Stimulated activated CD4-positive, alpha-beta T cell treated with anti-CD3 and anti-CD28 coated beads, Interleukin-15, amount 100 ng/mL, for 48 hours (primary cell): Measurements from ENCODE around the gene SUB1.
"Not testable (repeated sequence)": the region's sequence is repeated elsewhere in the genome, so short reads cannot be mapped to it uniquely, and the experiment has no call there.

ENCODE experiments used
- DNase-seq, 2 donors: peaks; one replicate each; pipeline ENCODE4 v3.0.0-alpha.2; 2020; ENCODE audit warnings: low read depth in 2 of 2

SUB1 gene

GRCh38 chr5:32565145-32565544 is 20.2 kb upstream of the SUB1 start:
- DNase-seq: no peak

- DNase-seq: no peak
These were observed 18.8 kb upstream of the SUB1 start for GRCh38 chr5:32566319-32567111.

DNA sequence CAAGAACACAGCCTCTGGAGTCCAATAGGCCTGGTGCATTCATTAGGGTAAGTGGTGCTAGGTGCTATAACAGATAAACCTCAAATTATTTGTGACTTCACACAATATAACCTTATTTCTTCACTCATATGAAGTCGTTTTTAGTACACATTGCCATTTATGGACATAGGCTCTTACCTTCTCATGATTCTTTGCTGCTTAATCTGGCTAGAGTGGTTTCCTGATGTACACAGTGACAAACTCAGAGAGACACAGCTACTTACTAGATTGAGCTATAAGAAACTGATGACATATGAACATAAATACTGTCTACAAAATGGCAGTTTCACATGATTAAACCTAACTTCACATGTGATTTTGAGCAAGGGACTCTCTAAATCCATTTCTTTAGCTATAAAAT is 14.2 kb upstream of the SUB1 start:
- DNase-seq: no peak

- DNase-seq: no peak
These were observed 12.4 kb upstream of the SUB1 start for GRCh38 chr5:32572778-32573480.

DNA sequence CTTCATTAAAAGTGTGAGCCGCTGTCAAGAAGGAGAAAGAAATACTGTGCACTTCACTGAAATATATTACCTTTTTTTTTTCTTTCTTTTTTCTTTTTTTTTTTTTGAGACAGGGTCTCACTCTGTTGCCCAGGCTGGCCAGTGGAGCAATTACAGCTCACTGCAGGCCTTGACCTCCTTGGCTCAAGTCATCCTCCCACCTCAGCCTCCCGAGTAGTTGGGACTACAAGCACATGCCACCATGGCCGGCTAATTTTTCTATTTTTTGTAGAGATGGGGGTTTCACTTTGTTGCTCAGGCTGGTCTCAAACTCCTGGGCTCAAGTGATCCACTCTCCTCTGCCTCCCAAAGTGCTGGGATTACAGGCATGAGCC is 11.9 kb upstream of the SUB1 start:
- DNase-seq: not testable (repeated sequence)

DNA sequence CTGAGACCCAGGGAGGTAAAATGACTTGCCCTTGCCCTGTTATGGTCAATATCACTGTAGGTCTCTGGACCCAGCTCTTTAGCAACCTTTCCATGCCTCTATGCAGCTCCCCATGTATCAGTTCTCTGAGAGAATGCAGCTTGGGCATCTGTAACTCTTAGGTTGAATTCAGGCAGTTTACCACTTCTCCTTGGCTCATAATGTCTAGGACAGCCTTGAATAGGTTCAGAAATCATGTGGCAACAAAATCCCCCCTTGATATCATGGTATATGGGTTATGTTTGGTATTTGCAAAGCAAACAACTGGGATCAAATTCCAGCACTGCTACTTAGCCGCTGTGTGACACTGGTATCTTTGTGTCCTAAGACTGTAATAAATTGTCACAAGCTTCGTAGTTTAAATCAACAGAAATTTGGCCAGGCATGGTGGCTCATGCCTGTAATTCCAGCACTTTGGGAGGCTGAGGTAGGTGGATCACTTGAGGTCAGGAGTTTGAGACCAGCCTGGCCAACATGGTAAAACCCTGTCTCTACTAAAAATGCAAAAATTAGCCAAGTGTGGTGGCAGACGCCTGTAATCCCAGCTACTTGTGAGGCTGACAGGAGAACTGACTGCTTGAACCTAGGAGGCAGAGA is 10.7 kb upstream of the SUB1 start:
- DNase-seq: no peak

- DNase-seq: no peak
These were observed 7.0 kb upstream of the SUB1 start for GRCh38 chr5:32578363-32578762.

DNA sequence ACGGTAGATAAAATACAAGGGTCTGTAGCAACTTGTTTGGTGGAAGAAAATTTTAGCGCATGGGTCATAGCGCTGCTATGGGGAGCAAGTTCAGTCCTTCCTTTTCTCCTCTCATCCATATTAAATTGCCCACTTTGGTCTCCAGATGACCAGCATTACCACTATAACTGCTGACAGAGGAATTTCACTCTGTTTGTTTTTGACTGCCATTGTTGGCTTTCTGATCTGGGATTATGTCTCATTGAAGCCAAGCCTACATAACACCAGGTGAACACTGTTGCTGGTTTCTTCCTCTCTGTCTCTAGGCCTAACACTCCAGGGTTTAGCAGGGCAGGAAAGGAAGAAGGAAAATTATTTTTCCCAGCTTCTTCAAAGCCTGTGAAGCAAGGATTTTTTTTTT is 6.6 kb upstream of the SUB1 start:
- no peak for DNase-seq

GRCh38 chr5:32581010-32581785 is 4.2 kb upstream of the SUB1 start:
- no peak for DNase-seq

GRCh38 chr5:32583582-32584232 is 1.6 kb upstream of the SUB1 start:
- no peak for DNase-seq

- no peak for DNase-seq
These were observed 711 bp upstream of the SUB1 start for GRCh38 chr5:32584646-32585045.

GRCh38 chr5:32585122-32585445 is 273 bp upstream of the SUB1 start:
- no peak for DNase-seq

DNA sequence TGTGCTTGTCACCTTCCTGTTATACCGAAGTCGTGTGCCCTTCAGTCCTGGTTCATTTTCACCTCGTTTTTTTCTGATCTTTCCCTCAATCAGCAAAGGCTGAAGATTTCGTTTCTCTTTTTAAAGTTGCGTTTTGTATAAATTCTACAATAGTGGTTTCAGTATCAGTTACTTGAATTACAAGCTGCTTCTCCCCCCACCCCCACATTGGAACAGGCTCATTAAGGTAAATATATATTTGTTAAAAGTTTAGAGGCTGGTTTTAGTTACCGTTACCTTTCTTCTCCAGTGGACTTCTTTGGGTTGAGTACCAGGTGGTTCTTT is 881 bp downstream of the SUB1 start:
- peak in 1 of 2 donors; percentile 15 for DNase-seq

DNA sequence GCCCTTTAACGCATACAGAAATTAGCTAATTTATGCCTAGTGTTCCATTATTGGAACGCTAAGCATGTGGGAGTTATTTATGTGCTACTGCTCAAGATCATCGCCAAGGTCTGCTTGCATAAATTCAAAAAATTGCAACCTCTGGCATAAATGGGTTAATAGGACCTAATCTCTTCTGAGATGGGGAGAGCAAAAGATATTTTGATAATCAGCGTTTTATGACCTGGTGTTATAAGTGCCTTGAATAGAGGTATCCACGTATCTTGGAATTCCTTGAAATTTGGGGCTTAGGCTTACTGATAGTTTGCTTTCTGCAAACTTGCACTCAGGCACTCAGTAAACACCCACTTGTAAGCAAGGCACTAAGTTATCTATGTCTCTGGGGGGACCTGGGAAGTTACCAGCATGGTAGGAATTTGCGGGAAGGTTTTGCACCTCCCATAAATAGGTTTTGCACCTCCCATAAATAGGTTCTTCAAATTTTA is 1.8 kb downstream of the SUB1 start:
- no peak for DNase-seq

DNA sequence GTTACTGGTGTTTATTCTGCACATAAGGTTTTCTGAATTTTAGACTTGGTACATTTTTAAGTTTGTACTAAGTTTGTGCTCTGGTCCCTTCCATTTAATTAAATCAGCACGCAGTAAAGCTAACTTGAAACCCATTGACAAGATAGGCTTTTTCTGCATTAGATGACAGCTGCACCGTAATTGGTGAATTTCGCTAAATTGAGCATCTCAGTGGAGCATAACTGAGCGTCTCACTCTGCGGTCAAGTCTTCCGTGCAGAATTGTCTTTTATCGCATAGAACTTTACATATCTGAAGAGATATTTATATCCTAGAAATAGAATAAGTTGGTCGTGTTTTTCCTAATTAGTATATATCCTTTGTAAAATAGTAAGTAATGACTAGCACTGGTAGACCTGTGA is 4.1 kb downstream of the SUB1 start:
- no peak for DNase-seq

GRCh38 chr5:32589942-32590869 is 4.8 kb downstream of the SUB1 start:
- DNase-seq: peak in 1 of 2 donors; percentile 28

GRCh38 chr5:32595118-32595517 is 9.8 kb downstream of the SUB1 start:
- no peak for DNase-seq

DNA sequence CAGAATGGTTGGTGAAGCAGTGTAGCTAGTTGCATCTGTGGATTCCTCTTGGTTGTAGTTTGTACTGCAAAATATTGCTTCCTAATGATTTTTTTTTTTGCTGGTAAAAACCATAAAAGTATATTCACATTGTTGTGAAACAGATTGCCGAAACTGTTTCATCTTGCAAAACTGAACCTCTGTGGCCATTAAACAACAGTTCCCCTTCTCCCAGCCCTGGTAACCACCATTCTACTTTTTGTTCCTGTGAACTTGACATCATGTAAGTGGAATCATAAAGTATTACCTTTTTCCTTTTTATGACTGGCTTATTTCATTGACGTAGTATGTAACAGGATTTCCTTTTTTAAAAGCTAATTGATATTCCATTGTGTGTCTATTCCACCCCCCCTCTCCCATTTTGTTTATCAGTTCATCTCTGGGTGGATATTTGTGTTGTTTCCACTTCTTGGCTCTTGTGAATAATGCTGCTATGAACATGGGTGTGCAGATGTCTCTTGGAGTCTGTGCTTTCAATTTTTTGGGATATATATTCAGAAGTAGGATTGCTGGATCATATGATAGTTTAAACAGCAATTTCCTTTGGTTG is 11.8 kb downstream of the SUB1 start:
- DNase-seq: no peak

DNA sequence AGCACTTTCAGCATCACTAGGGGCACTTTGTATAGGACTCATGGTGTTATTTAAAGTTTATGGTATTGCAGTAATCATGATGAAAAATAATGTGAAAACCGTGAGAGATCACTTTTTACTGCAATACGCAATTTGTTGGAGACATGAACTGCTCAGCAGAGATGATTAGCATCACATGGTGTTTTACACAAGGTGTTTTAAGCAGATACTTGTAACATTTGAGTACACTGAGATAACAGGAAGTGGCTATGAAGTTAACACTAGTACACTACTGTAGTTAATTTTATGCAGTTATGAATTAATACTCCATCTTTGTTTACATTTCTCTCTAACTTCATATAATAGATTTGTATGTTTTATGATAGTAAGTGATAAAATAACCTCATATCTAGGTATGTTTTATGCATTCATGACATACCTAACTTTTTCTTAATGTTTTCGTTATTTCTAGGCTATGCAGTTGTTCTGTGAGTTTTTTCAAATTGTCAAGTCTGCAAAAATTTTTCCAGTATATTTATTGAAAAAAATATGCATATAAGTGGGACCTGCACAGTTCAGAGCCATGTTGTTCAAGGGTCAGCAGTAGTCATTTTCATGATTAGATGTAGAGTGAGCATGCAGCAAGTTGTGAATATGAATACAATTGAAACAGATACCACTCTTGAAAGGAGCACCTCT is 13.0 kb downstream of the SUB1 start:
- DNase-seq: no peak
